ENCODE results near the gene PURB.
A peak's percentile ranks its signal among the peaks of the same experiment; 100 is the strongest.
"Not testable (repeated sequence)": the region's sequence is repeated elsewhere in the genome, so short reads cannot be mapped to it uniquely, and the experiment has no call there.

The PURB gene

GRCh38 chr7:44849259-44849884, 36.0 kb downstream of the PURB start:
- peak overlapping the region; percentile 67; the same call in 1 of the 2 replicates for H3K4me3 ChIP-seq (ENCODE audit: low read length)
- TF ChIP-seq, protein P1, sequence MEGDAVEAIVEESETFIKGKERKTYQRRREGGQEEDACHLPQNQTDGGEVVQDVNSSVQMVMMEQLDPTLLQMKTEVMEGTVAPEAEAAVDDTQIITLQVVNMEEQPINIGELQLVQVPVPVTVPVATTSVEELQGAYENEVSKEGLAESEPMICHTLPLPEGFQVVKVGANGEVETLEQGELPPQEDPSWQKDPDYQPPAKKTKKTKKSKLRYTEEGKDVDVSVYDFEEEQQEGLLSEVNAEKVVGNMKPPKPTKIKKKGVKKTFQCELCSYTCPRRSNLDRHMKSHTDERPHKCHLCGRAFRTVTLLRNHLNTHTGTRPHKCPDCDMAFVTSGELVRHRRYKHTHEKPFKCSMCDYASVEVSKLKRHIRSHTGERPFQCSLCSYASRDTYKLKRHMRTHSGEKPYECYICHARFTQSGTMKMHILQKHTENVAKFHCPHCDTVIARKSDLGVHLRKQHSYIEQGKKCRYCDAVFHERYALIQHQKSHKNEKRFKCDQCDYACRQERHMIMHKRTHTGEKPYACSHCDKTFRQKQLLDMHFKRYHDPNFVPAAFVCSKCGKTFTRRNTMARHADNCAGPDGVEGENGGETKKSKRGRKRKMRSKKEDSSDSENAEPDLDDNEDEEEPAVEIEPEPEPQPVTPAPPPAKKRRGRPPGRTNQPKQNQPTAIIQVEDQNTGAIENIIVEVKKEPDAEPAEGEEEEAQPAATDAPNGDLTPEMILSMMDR (conservative IDR thresholded peaks at IDR 0.05; ENCODE audit: low read length), result no peak
- no peak for DNase-seq (ENCODE audit: low read depth)

GRCh38 chr7:44847920-44848634, 37.3 kb downstream of the PURB start, which contains the start of gene H2AZ2:
H2AZ2 (minus strand) TSS chr7:44848087; CDS start chr7:44847971, 116 bp downstream.
- peak within 1 kb of the TSS; percentile 89 for H3K4me3 ChIP-seq (ENCODE audit: low read length)
- peak; percentile 100 for DNase-seq (ENCODE audit: low read depth)
- TF ChIP-seq, protein P1 (conservative IDR thresholded peaks at IDR 0.05; ENCODE audit: low read length), result no peak

DNA sequence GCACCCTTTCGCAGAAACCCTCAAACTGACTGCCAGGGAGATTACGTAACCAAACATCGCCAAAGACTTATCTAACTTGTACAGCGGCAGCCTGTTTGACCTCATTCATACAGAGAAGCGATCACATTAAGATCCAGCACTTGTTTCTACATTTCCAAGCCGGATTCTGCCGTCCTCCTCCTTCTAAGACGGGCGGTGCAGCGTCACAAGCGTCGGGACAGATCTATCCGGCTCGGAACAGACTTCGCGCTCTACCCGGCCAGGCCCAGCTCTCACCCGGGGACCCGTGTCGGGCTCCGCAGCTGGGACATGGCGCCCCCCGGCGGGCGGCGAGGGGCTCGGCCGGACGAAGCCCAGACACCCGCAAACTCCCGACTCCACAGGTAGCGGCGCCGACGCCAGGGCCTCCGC, 37.8 kb downstream of the PURB start:
- TF ChIP-seq, protein P1 (conservative IDR thresholded peaks at IDR 0.05; ENCODE audit: low read length), result peak; percentile 60
- DNase-seq (ENCODE audit: low read depth), result peak; percentile 83
- H3K4me3 ChIP-seq (ENCODE audit: low read length), result peak overlapping the region; percentile 89

DNA sequence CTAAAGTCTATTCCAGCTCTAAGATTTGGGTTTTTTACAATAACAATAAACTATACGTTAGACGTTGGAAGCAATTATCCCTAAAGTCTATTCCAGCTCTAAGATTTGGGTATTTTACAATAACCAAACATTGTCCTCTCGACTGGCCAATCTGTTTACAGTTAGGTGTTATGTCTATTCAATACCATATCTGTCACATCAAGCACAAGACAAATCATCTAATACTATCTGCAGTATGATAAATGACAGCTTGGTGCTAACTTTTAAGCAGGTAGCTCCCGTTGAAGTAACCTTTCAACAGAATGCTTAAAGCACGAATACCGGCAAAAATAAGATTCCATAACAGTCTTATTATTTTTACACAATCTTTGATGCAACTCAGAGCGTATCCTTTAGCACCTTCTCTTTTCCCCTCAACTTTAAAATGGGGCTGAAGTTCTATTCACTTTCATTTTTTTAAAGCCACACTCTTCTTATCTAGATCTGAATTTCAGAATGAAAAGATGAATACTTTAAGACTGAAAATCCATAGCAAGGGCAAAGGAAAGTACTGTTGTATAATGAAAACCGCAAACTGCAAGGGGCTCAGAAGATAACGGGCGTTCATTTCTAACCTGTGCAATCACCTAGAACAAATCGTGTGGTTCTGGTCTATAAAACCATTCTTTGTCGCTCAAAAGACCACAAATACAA, 38.4 kb downstream of the PURB start:
- TF ChIP-seq, protein P1 (conservative IDR thresholded peaks at IDR 0.05; ENCODE audit: low read length), result no peak
- DNase-seq (ENCODE audit: low read depth), result no peak

GRCh38 chr7:44846390-44846789, 38.9 kb downstream of the PURB start:
- not testable (repeated sequence) for DNase-seq (ENCODE audit: low read depth)
- peak overlapping the region; percentile 89 for H3K4me3 ChIP-seq (ENCODE audit: low read length)

More for the DNA sequence above, 38.4 kb downstream of the PURB start:
- peak overlapping the region; percentile 89 for H3K4me3 ChIP-seq (ENCODE audit: low read length)

DNA sequence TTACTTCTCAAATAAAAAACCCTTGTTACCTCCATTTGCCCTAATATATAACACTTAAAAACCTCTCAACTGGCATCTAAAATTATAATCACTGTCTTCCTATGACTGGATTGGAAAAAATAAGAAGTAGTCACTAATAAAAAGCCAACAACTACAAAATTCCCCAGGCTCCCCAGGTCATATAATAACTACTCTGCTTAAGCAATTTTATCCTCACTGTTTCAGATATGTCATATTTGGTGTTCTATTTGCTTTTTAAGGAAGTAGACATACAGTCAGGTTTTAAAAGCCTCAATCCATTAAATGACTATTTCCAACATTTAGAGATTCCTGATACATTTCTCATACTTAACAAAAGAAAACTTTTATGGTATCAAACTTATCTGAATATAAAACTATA, 39.9 kb downstream of the PURB start:
- TF ChIP-seq, protein P1 (conservative IDR thresholded peaks at IDR 0.05; ENCODE audit: low read length), result no peak
- no peak for DNase-seq (ENCODE audit: low read depth)
- H3K4me3 ChIP-seq (ENCODE audit: low read length), result no peak overlapping the region

GRCh38 chr7:44843440-44843839, 41.9 kb downstream of the PURB start:
- not testable (repeated sequence) for DNase-seq (ENCODE audit: low read depth); H3K4me3 ChIP-seq (ENCODE audit: low read length)

DNA sequence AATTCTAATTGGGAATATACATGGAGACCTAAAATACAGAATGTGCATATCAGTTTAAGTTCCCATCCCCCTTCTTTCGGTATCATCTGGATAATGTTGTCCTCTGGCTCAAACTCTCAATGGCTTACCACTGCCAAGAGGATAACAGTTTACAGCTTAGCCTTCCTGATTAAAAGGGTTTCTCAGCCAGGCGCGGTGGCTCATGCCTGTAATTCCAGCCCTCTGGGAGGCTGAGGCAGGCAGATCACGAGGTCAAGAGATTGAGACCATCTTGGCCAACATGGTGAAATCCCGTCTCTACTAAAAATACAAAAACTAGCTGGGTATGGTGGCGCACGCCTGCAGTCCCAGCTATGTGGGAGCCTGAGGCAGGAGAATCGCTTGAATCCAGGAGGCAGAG, 42.7 kb downstream of the PURB start:
- H3K4me3 ChIP-seq (ENCODE audit: low read length); DNase-seq (ENCODE audit: low read depth): not testable (repeated sequence)
